Measurements from ENCODE around the gene KLHL36.

DNA sequence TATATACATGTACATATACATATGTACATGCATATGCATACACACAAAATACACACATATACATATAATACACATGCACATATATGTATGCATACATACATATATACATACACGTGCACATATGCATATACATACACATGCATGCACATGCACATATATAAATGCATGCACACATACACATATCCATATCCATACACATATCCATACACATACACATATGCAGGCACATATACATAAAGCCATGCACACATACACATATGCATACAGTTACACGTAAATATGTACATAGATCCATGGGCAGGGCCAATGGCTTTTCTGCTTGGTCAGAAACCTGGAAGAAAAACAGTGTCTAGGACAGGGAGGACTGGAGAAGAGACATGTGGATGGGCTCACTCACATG lies 27.6 kb downstream of the KLHL36 start:
- TF ChIP-seq, protein P1, sequence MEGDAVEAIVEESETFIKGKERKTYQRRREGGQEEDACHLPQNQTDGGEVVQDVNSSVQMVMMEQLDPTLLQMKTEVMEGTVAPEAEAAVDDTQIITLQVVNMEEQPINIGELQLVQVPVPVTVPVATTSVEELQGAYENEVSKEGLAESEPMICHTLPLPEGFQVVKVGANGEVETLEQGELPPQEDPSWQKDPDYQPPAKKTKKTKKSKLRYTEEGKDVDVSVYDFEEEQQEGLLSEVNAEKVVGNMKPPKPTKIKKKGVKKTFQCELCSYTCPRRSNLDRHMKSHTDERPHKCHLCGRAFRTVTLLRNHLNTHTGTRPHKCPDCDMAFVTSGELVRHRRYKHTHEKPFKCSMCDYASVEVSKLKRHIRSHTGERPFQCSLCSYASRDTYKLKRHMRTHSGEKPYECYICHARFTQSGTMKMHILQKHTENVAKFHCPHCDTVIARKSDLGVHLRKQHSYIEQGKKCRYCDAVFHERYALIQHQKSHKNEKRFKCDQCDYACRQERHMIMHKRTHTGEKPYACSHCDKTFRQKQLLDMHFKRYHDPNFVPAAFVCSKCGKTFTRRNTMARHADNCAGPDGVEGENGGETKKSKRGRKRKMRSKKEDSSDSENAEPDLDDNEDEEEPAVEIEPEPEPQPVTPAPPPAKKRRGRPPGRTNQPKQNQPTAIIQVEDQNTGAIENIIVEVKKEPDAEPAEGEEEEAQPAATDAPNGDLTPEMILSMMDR (IDR thresholded peaks at IDR 0.05): no peak
- no peak for TF ChIP-seq POLR2A (IDR thresholded peaks at IDR 0.05)
- no peak for TF ChIP-seq EP300 (IDR thresholded peaks at IDR 0.05)
